Activated naive CD8-positive, alpha-beta T cell treated with anti-CD3 and anti-CD28 coated beads, Interleukin-2, amount 50 U/mL, for 16 hours (primary cell): ENCODE data around the gene CDX1.
"Not testable (repeated sequence)": the region's sequence is repeated elsewhere in the genome, so short reads cannot be mapped to it uniquely, and the experiment has no call there.

Source experiments
- DNase-seq: peaks from one replicate; pipeline ENCODE4 v3.0.0-alpha.2; 2020; ENCODE audit warnings: low read depth, low spot score

The CDX1 gene

GRCh38 chr5:150230842-150231241 is 64.3 kb downstream of the CDX1 start:
- DNase-seq: no peak

GRCh38 chr5:150233706-150234105 is 67.1 kb downstream of the CDX1 start:
- not testable (repeated sequence) for DNase-seq
